ENCODE results near the gene CTDNEP1. TPM values are rescaled to one million over a fixed set of nuclear protein-coding genes. Genes with fewer than 3 reads are reported as not detected.
"Not testable (repeated sequence)": the region's sequence is repeated elsewhere in the genome, so short reads cannot be mapped to it uniquely, and the experiment has no call there.

CTDNEP1 gene
- total and polyA plus RNA-seq, 9 donors = 42.3 to 256 (median 123) TPM

DNA sequence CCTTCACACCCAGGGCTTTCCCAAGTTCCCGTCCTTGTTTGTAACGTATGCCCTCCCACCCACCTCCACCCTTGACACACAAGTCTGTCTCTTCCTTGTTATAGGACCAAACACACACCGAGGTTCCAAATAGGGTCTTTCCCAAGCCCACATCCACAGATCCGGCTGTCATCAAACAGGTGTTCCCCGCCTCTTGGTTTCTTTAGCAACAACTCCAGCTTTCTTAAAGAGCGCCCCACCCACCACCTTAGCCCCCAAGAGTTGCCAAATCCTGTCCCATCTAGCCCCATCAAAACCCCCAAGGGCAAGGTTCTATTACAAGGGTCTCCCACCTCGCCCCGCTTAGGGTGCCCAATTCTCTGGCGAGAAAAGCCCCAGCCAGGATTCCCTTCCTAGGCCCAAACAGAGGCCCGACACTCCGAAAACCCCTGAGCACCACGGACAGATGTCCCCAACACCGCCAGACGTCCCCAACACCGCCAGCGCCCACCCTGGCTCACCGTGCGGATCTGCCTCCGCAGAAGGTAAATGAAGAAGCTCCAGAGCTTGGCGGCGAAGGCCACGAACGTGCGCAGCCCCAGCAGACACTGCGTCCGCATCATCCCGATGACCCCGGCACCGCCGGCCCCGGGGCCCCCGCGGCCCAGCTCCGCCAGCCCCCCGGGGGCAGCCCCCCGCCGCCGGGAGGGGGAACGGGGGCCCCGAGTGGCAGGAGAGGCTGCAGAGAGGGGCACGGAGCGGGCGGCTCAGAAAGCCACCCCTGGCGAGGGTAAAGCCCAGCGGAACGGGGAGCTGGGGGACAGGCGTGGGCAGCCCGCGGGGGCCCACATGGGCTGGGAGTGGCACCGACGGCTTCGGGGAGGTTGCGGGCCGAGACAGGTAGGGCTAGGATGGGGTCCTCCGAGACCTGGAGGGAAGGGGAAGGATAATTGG is 573 bp downstream of the CTDNEP1 start:
- peak in 3 of 5 donors; percentile 25 to 63 (median 61) for DNase-seq
- peak overlapping the region; percentile 82 to 98 for H3K27ac ChIP-seq
- peaks cover 9% of the 10 kb centered on the region for H3K4me1 ChIP-seq (ENCODE audit: insufficient read depth)
- WGBS, 3 donors = 0 to 1% (median 1%) methylated on average over 25 to 55 of the region's 55 CpGs
- peak overlapping the region; percentile 96 for H3K4me3 ChIP-seq
- no peak for TF ChIP-seq POLR2A (IDR thresholded peaks at IDR 0.05)
- TF ChIP-seq, protein P1, sequence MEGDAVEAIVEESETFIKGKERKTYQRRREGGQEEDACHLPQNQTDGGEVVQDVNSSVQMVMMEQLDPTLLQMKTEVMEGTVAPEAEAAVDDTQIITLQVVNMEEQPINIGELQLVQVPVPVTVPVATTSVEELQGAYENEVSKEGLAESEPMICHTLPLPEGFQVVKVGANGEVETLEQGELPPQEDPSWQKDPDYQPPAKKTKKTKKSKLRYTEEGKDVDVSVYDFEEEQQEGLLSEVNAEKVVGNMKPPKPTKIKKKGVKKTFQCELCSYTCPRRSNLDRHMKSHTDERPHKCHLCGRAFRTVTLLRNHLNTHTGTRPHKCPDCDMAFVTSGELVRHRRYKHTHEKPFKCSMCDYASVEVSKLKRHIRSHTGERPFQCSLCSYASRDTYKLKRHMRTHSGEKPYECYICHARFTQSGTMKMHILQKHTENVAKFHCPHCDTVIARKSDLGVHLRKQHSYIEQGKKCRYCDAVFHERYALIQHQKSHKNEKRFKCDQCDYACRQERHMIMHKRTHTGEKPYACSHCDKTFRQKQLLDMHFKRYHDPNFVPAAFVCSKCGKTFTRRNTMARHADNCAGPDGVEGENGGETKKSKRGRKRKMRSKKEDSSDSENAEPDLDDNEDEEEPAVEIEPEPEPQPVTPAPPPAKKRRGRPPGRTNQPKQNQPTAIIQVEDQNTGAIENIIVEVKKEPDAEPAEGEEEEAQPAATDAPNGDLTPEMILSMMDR (IDR thresholded peaks at IDR 0.05) = no peak
- H3K36me3 ChIP-seq = no peaks in the 10 kb centered on the region
- intact Hi-C loops (cut with DNase I) = no loop called here
- no peaks in the 10 kb centered on the region for H3K9me3 ChIP-seq
- no peaks in the 10 kb centered on the region for H3K27me3 ChIP-seq

DNA sequence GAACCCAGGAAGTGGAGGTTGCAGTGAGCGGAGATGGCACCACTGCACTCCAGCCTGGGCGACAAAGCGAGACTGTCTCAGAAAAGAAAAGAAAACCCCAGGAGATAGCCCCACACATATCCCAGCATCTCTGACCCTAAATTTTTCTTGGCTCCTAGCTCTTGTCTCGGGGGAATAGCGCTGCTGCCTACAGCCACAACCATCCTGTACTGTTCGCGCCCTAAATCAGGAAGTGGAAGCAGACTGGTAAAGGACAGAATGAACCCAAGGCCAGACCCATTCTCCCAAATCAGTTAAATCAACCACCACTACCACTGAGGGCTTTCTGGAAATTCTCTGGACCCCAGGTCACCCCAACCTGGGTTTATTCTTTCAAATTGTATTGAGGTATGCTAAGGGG is 1.7 kb downstream of the CTDNEP1 start:
- TF ChIP-seq, protein P1 (IDR thresholded peaks at IDR 0.05) = no peak
- TF ChIP-seq POLR2A (IDR thresholded peaks at IDR 0.05) (no peak), EP300 (IDR thresholded peaks at IDR 0.05) (no peak)
- Histone ChIP-seq H3K9me3 (no peaks in the 10 kb centered on the region), H3K27ac (no peak overlapping the region), H3K27me3 (no peaks in the 10 kb centered on the region), H3K4me1 (ENCODE audit: insufficient read depth) (peaks cover 9% of the 10 kb centered on the region), H3K4me3 (no peak overlapping the region), H3K36me3 (no peaks in the 10 kb centered on the region)
- WGBS, 3 donors = 85 to 89% (median 87%) methylated on average over 7 of the region's 7 CpGs
- intact Hi-C loops (cut with DNase I) = no loop called here
- no peak for DNase-seq

DNA sequence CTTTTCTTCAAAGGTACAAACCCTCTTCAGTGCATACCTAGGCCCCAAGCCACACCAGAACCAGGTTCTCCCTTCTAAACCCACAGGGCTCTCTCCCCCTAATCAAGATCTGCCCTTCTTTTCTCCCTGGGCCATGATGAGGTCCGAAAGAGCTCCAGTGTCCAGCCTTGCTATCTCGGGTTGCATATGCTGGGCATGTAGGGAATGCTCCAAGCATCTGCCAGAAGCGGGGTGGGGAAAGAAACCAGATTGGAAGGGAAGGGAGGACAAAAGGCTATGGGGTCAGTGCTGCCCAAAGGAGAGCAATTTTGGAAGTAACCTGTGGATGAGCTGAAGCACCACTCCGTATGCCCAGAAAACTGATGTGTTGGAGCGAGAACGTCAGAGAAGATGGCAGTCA is 2.3 kb downstream of the CTDNEP1 start:
- Histone ChIP-seq H3K36me3 (no peaks in the 10 kb centered on the region), H3K9me3 (no peaks in the 10 kb centered on the region), H3K4me1 (ENCODE audit: insufficient read depth) (peaks cover 9% of the 10 kb centered on the region), H3K27ac (no peak overlapping the region), H3K27me3 (no peaks in the 10 kb centered on the region), H3K4me3 (no peak overlapping the region)
- 69 to 75% (median 72%) methylated on average over 6 of the region's 6 CpGs for WGBS, 3 donors
- intact Hi-C loops (cut with DNase I) = no loop called here
- TF ChIP-seq, protein P1 (IDR thresholded peaks at IDR 0.05) = no peak
- TF ChIP-seq POLR2A (IDR thresholded peaks at IDR 0.05) (no peak), EP300 (IDR thresholded peaks at IDR 0.05) (no peak)
- no peak for DNase-seq

DNA sequence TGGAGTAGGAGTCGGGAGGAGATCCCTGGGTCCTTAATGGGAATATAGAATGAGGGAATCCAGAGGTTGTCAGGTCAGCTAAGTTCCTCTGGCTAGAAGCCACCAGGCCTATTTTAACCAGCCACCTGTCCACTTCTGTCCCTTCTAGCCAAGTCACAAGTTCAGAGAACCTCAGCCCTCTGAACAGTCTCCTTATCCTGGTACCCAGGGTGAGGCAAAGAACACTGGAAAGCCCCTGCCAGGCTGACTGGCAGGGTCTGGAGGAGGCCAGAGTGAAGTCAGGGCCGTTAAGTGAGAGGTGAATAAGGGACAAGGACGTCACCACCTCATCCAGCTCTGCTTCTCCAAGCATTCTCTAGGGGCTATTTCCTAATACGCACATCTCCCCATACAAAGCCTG is 2.7 kb downstream of the CTDNEP1 start:
- Histone ChIP-seq H3K4me3 (no peak overlapping the region), H3K27ac (no peak overlapping the region), H3K9me3 (no peaks in the 10 kb centered on the region), H3K4me1 (ENCODE audit: insufficient read depth) (peaks cover 9% of the 10 kb centered on the region), H3K36me3 (no peaks in the 10 kb centered on the region), H3K27me3 (no peaks in the 10 kb centered on the region)
- 69 to 74% (median 73%) methylated on average over 4 of the region's 4 CpGs for WGBS, 3 donors
- no peak for TF ChIP-seq POLR2A (IDR thresholded peaks at IDR 0.05)
- DNase-seq = no peak
- intact Hi-C loops (cut with DNase I) = no loop called here

DNA sequence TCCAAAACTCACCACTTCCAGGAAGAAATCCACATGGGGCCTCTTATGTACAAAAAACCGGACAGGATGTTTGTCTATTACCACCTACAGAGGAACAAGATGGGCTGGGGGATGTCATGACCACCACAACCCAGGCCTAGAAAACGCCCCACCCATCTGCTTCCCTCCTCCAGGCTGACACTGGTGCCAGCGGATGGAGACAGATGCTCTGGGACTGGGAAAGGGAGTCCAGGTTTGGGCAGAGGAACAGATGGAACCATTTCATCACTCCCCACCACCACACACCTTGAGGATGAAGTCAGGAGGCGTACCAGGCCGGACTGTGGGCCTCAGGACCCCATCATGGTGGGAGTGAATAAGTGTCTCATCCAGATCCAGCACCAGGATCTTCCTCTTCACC is 4.8 kb downstream of the CTDNEP1 start:
- no peak overlapping the region for H3K4me3 ChIP-seq
- no peak for TF ChIP-seq POLR2A (IDR thresholded peaks at IDR 0.05)
- TF ChIP-seq EP300 (IDR thresholded peaks at IDR 0.05) = no peak
- TF ChIP-seq, protein P1 (IDR thresholded peaks at IDR 0.05) = no peak
- no peaks in the 10 kb centered on the region for H3K36me3 ChIP-seq
- H3K27me3 ChIP-seq = no peaks in the 10 kb centered on the region
- DNase-seq = no peak
- peaks cover 9% of the 10 kb centered on the region for H3K4me1 ChIP-seq (ENCODE audit: insufficient read depth)
- WGBS, 3 donors = 86 to 90% (median 87%) methylated on average over 5 of the region's 5 CpGs
- no peaks in the 10 kb centered on the region for H3K9me3 ChIP-seq
- no peak overlapping the region for H3K27ac ChIP-seq
- intact Hi-C loops (cut with DNase I) = no loop called here

DNA sequence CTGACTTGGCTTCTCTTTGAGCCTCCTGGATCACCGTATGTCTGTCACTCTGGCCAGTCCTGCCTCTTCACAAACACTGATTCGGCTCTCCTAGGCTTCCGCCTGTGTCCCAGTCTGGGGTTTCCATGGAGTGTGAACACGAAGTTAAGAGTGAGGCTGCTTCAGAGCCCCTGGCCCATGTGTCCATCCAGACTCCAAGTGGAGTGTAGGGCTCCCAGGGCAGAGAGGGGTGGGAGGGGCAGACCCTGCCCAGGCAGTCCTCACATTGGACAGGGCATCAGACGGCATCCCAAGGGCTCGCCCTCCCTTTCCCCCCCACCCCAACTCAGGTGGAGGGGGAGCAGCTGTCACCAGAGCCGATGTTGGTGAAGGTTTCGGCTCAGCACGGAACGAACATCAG is 7.7 kb downstream of the CTDNEP1 start:
- H3K9me3 ChIP-seq; H3K4me3 ChIP-seq; intact Hi-C loops (cut with DNase I); H3K27me3 ChIP-seq; H3K36me3 ChIP-seq; H3K4me1 ChIP-seq (ENCODE audit: insufficient read depth): not testable (repeated sequence)
- DNase-seq = peak in 3 of 5 donors; percentile 39 to 42 (median 39)
- 70 to 73% (median 73%) methylated on average over 10 of the region's 10 CpGs for WGBS, 3 donors
- peak overlapping the region in 1 of 2 donors; percentile 98 for H3K27ac ChIP-seq

Measured in ovary (tissue), 9 donors.